ENCODE measurements around the gene ASCC1. TPM values are rescaled to one million over a fixed set of nuclear protein-coding genes. Genes with fewer than 3 reads are reported as not detected.

ASCC1 gene
- total RNA-seq, 2 experiments from 2014 or later = 50.9 to 52.5 TPM

DNA sequence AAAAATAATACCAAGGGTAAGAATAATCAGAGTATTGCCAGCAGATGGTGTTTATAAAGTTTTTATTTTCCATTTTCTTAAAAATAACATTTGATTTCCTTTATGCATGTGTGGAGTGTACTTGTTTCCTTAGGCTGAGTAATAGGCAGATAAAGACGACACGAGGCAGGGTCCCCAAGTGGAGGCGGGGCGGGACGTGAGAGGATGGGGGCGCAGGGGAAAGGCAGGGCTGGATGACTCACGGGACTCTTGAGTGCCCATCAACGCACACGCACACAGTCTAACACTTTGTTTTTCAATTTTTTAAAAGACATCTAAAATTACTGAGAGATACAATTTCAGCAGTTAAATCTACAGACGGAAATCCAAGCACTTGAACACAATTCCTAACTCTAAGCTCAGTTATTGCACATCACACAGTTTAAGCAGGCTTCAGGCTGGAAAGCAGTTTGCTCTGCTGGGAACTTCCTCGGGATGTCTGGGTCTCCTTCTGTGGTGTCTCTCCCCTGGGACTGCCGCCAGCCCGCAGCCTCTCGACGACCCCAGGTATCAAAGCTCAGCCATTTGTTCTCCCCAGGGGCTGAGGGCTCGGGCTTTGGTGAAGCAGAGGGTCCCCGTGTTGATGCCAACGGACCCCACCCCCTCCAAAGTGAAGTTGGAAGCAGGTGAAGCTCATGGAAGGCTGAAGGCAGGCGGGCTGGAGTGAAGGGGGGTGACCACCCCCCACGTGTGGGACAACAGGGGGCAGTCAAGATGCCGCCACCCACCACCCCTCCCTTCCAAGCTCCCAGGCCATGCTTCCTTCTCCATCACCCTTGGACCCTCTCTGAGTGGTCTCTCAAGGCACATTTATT is 156.9 kb downstream of the ASCC1 start:
- peak overlapping the region; percentile 56 for H3K27ac Mint-ChIP-seq
- H3K9me3 Mint-ChIP-seq = no peaks in the 10 kb centered on the region
- ChIA-PET CTCF (interaction anchor here (1.0 to 2.8 kb wide), 2 partner anchors 11 to 278 kb away, joined by 4 to 18 read pairs; no protein-coding TSS in a partner anchor), POLR2A (interaction anchor here (1.1 kb wide), 1 partner anchor 10 kb away, joined by 5 read pairs; no protein-coding TSS in a partner anchor)
- H3K36me3 Mint-ChIP-seq = peaks cover 22% of the 10 kb centered on the region
- no peak overlapping the region for H3K4me3 Mint-ChIP-seq
- intact Hi-C loops (cut with micrococcal nuclease) = no loop called here
- H3K27me3 Mint-ChIP-seq = no peaks in the 10 kb centered on the region
- H3K4me1 Mint-ChIP-seq (ENCODE audit: low read depth) = peaks cover 29% of the 10 kb centered on the region
- DNase-seq = peak; percentile 58

DNA sequence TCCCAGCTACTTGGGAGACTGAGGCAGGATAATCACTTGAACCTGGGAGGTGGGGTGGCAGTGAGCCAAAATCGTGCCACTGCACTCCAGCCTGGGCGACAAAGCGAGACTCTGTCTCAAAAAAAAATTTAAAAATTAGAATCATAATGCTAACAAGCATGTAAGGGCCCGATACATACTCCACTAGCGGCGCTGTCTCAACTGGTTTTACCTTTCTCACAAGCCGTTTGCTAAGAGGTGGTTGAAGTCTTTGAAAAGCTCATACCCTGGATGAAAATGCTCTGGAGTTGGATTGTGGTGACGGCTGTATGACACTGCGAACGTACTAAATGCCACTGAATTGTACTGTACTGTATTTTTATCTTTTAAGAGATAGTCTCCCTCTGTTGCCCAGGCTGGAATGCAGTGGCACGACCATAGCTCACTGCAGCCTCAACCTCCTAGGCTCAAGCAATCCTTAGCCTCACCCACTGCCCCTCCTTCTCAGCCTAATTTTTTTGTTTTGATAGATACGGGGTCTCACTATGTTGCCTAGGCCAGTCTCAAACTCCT is 157.7 kb downstream of the ASCC1 start:
- CTCF ChIA-PET = interaction anchor here (1.0 to 2.8 kb wide), 2 partner anchors 10 to 282 kb away, joined by 4 to 18 read pairs; no protein-coding TSS in a partner anchor
- H3K27me3 Mint-ChIP-seq = no peaks in the 10 kb centered on the region
- peaks cover 16% of the 10 kb centered on the region for H3K36me3 Mint-ChIP-seq
- H3K9me3 Mint-ChIP-seq = no peaks in the 10 kb centered on the region
- intact Hi-C loops (cut with micrococcal nuclease) = no loop called here
- peaks cover 29% of the 10 kb centered on the region for H3K4me1 Mint-ChIP-seq (ENCODE audit: low read depth)
- no peak overlapping the region for H3K4me3 Mint-ChIP-seq
- DNase-seq = no peak
- POLR2A ChIA-PET = no interaction called here
- peak overlapping the region; percentile 56 for H3K27ac Mint-ChIP-seq

DNA sequence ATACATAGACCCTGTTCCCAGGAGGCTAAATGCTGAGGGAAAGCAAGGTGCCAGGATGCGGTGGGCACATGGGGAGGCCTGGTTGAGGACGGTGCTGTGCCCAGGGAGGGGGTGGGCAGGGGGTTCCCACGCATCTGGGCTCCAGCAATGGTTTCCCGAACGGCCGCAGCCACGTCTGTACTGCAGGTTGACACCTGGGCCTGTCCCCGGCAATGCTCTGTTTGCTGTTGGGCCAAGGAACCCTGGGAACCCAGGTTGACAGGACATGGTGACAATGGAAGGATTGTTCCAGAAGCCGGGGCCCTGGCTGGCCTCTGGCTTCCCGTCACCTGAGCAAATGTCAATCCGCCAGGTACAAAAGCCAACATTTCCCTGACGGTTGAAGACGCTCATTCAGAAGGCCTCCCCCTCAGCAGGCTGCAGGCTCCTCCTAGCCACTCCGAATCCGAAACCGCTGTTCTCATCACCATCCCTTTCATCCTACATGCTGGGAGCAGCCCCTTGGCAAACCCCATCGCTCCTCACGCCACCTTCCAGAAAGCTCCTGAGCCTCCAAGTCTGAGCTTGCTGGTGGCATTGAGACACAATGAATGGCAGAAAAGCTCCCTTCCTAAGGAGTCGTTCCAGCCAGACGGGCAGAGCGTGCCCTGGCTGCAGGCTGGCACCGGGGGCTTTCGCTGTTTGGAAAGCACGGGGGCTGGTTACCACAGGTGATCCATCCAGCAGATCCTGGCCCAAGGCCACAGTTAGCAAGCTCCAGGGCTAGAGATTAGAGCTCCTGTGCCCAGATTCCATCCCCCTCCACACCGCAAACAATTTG is 158.9 kb downstream of the ASCC1 start:
- peaks cover 26% of the 10 kb centered on the region for H3K4me1 Mint-ChIP-seq (ENCODE audit: low read depth)
- H3K9me3 Mint-ChIP-seq = no peaks in the 10 kb centered on the region
- POLR2A ChIA-PET = no interaction called here
- CTCF ChIA-PET = interaction anchor here (2.5 kb wide), 1 partner anchor 9 kb away, joined by 10 read pairs; no protein-coding TSS in a partner anchor
- no peaks in the 10 kb centered on the region for H3K27me3 Mint-ChIP-seq
- no peak for DNase-seq
- H3K4me3 Mint-ChIP-seq = no peak overlapping the region
- intact Hi-C loops (cut with micrococcal nuclease) = no loop called here
- peaks cover 11% of the 10 kb centered on the region for H3K36me3 Mint-ChIP-seq
- H3K27ac Mint-ChIP-seq = no peak overlapping the region

DNA sequence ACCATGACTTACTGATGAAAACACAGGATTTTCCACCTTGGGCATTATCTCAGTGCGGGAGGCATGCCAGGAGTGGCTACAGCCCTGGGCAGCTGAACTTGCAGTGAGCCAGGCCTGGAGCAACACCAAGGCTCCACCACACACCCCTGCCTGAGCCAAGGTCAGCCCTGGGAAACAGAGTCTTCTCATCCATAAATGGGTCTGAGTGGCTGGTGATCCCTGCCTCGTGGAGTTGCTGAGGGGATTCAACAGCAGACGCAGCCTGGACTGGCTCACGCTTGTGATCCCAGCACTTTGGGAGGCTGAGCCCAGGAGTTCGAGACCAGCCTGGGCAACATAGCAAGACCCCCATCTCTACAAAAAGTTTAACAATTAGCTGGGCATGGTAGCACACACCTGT is 160.0 kb downstream of the ASCC1 start:
- Mint-ChIP-seq H3K27me3 (no peaks in the 10 kb centered on the region), H3K9me3 (no peaks in the 10 kb centered on the region), H3K4me1 (ENCODE audit: low read depth) (peaks cover 25% of the 10 kb centered on the region), H3K4me3 (no peak overlapping the region), H3K36me3 (peaks cover 5% of the 10 kb centered on the region), H3K27ac (no peak overlapping the region)
- intact Hi-C loops (cut with micrococcal nuclease) = no loop called here
- ChIA-PET POLR2A (no interaction called here), CTCF (interaction anchor here (2.5 kb wide), 1 partner anchor 8 kb away, joined by 10 read pairs; no protein-coding TSS in a partner anchor)
- no peak for DNase-seq

DNA sequence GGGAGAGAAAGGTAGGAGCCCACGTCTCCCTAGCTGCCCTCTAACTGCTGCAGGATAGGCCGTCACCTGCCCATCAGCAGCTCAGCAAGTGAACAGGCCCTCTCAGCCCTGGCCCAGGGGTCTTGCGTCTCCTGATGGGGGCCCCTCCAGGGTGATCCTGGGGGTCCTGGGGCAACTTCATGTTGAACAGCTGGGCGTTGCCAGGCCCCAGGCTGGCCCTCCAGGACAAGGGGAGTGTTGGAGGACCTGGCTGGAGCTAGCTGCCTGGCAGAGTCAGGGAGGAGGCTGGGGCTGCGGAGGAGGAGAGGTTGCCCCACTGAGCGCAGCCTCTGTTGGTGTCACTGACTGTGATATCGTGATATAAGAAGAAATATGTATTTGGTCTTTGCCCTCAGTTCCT is 162.4 kb downstream of the ASCC1 start:
- intact Hi-C loops (cut with micrococcal nuclease) = no loop called here
- POLR2A ChIA-PET = no interaction called here
- Mint-ChIP-seq H3K4me3 (no peak overlapping the region), H3K27ac (no peak overlapping the region), H3K4me1 (ENCODE audit: low read depth) (peaks cover 6% of the 10 kb centered on the region), H3K9me3 (peaks cover 6% of the 10 kb centered on the region), H3K27me3 (no peaks in the 10 kb centered on the region), H3K36me3 (no peaks in the 10 kb centered on the region)
- no peak for DNase-seq
- CTCF ChIA-PET = interaction anchor here (9.1 kb wide), 1 partner anchor 156 kb away, joined by 126 read pairs; no protein-coding TSS in a partner anchor

DNA sequence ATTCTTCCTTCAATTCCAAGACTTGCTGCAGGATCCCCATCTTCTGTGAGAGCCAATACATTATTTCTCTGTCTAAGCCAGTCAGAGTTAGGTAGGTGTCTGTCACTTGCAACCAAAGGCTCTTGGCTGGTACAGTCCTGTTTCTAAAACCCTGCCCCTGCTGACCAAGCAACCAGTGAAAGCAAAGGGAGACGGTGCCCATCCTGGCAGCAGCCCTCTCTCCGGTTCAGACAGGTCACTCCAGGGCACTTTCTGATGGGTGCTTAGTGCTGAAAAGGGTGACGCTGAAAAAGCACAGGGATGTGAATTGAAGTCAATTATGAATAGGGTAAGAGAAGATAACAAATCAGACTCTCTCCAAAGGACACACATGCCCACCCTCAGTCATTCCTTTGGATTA is 165.2 kb downstream of the ASCC1 start:
- Mint-ChIP-seq H3K9me3 (peaks cover 11% of the 10 kb centered on the region), H3K4me3 (no peak overlapping the region), H3K27me3 (no peaks in the 10 kb centered on the region), H3K27ac (no peak overlapping the region), H3K36me3 (no peaks in the 10 kb centered on the region), H3K4me1 (ENCODE audit: low read depth) (peaks cover 6% of the 10 kb centered on the region)
- POLR2A ChIA-PET = no interaction called here
- DNase-seq = no peak
- intact Hi-C loops (cut with micrococcal nuclease) = no loop called here
- CTCF ChIA-PET = interaction anchor here (0.6 to 9.1 kb wide), 5 partner anchors 12 to 292 kb away, joined by 3 to 126 read pairs (median 39); no protein-coding TSS in a partner anchor

DNA sequence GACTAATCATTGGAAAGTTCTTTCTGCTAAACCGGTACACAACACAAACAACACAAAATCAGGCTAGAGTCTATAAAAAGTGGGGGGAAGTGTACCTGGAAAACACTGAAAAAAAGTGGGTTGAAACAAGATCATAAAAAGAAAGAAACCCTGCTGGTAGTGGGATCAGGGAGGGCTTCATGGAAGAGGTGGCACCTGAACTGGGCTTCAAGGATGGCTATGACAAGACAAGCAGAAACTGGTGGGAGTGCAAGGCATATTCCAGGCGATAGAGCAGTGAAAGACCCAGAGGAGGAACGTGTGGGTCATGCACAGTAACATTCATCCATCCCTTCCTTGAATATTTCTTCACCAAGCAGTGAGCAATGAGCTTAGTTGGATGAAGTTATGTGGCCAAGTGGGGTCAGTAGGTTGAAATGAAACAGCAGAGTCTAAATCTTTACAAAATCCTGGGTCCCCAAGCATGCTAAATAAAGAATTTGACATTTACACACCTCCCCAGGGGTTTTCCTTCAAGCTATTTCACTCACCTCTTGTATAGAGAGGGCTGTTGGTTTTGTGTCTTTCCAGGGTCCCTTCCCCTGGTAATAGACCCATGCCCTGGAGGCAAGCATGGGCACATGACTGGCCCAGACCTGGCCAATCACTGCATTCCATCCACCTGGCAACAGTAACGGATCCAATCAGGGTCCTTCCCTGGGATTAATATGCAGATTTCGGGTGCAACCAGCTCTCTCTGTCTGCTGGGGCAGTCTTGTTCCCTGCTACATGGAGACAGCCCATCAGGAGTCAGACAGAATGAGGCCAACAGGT is 165.9 kb downstream of the ASCC1 start:
- ChIA-PET POLR2A (interaction anchor here (0.6 kb wide), 1 partner anchor 293 kb away, joined by 6 read pairs; no protein-coding TSS in a partner anchor), CTCF (interaction anchor here (0.6 to 9.1 kb wide), 15 partner anchors 12 to 642 kb away, joined by 3 to 126 read pairs (median 14); partner anchors contain the start of gene MCU)
- H3K27me3 Mint-ChIP-seq = no peaks in the 10 kb centered on the region
- DNase-seq = no peak
- intact Hi-C loops (cut with micrococcal nuclease) = loop anchor here (2.0 kb wide), 1 partner anchor 77 kb away; no protein-coding TSS in a partner anchor
- no peaks in the 10 kb centered on the region for H3K36me3 Mint-ChIP-seq
- H3K9me3 Mint-ChIP-seq = peaks cover 11% of the 10 kb centered on the region
- peaks cover 6% of the 10 kb centered on the region for H3K4me1 Mint-ChIP-seq (ENCODE audit: low read depth)
- no peak overlapping the region for H3K4me3 Mint-ChIP-seq
- no peak overlapping the region for H3K27ac Mint-ChIP-seq

DNA sequence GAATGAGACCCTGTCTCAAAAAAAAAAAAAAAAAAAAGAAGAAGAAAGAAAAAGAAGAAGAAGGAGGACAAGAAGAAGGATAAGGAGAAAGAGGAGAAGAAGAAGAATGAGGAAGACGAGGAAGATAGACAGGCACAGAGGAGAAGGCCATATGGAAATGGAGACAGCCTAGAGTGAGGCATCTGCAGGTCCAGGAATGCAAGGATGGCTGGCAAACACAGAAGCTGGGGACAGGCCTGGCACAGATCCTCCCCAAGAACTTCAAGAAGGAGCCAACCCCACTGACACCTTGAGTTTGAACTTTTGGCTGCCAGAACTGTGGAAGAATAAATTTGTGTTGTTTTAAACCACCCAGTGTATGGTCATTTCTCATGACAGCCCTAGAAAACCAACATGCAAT is 166.6 kb downstream of the ASCC1 start:
- Mint-ChIP-seq H3K36me3 (no peaks in the 10 kb centered on the region), H3K9me3 (peaks cover 11% of the 10 kb centered on the region), H3K27ac (no peak overlapping the region), H3K4me1 (ENCODE audit: low read depth) (peaks cover 4% of the 10 kb centered on the region), H3K4me3 (no peak overlapping the region), H3K27me3 (no peaks in the 10 kb centered on the region)
- CTCF ChIA-PET = interaction anchor here (1.0 to 9.1 kb wide), 38 partner anchors 10 to 642 kb away, joined by 3 to 126 read pairs (median 5); partner anchors contain the start of genes ANAPC16, ASCC1, CHST3 and MCU
- intact Hi-C loops (cut with micrococcal nuclease) = loop anchor here (2.0 kb wide), 1 partner anchor 77 kb away; no protein-coding TSS in a partner anchor
- POLR2A ChIA-PET = interaction anchor here (0.6 kb wide), 1 partner anchor 294 kb away, joined by 6 read pairs; no protein-coding TSS in a partner anchor
- no peak for DNase-seq

DNA sequence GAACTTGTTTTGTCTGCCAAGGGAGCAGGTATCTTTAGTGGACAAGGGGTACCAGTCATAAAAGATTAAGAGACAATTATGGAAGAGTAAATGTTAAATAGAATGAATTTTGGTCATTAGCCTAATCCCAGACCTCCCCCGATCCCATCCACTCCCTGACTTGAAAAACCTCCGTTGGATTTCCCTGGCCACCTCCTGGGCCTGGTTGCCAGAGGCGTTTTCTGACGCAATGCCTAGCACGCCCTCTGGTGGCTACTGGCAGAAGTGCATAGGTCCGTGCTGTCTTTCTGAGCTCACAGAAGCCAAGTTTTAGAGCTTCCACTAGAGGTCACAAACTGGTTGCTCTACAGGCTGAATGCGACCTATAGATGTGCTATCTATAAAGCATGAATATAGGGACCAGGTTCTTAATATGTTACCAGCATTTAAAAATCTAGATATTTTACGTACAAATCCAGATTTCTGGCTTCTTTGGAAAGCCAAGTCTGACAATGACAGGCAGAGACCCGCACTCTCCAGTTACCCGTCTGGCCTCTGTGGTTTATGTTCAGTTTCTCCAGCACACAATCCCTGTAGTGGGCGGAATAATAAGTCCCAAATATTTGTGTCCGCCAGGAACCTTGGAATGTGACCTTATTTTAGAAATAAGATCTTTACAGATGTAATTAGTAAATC is 167.5 kb downstream of the ASCC1 start:
- peak; percentile 95 for DNase-seq
- no peak overlapping the region for H3K4me3 Mint-ChIP-seq
- intact Hi-C loops (cut with micrococcal nuclease) = loop anchor here (1.0 to 2.0 kb wide), 5 partner anchors 78 to 292 kb away; no protein-coding TSS in a partner anchor
- no peaks in the 10 kb centered on the region for H3K36me3 Mint-ChIP-seq
- POLR2A ChIA-PET = interaction anchor here (1.0 kb wide), 2 partner anchors 227 to 287 kb away, joined by 3 to 4 read pairs; no protein-coding TSS in a partner anchor
- H3K4me1 Mint-ChIP-seq (ENCODE audit: low read depth) = peaks cover 4% of the 10 kb centered on the region
- H3K27ac Mint-ChIP-seq = no peak overlapping the region
- CTCF ChIA-PET = interaction anchor here (0.5 to 9.1 kb wide), 99 partner anchors 8 to 1933 kb away, joined by 3 to 126 read pairs (median 4); partner anchors contain the start of genes ANAPC16, ASCC1, CHST3 and PSAP
- no peaks in the 10 kb centered on the region for H3K27me3 Mint-ChIP-seq
- peaks cover 11% of the 10 kb centered on the region for H3K9me3 Mint-ChIP-seq
